Dermis blood vessel endothelial cell (primary cell): Measurements from ENCODE around the gene LPCAT2. TPM values are rescaled to one million over a fixed set of nuclear protein-coding genes. Genes with fewer than 3 reads are reported as not detected.
A peak's percentile ranks its signal among the peaks of the same experiment; 100 is the strongest.
"Not testable (repeated sequence)": the region's sequence is repeated elsewhere in the genome, so short reads cannot be mapped to it uniquely, and the experiment has no call there.

Source experiments
- DNase-seq: peaks from one replicate; pipeline ENCODE4 v3.0.0; 2010
- total RNA-seq: library from RNA; depleted of rRNA; stranded (reverse); fragments of >200 nt; gene quantifications from 2 replicates; pipeline ENCODE4 v1.2.3, GENCODE V29; 2014

The LPCAT2 gene
- total RNA-seq, 1 donor from 2014 or later = 37.6 TPM

DNA sequence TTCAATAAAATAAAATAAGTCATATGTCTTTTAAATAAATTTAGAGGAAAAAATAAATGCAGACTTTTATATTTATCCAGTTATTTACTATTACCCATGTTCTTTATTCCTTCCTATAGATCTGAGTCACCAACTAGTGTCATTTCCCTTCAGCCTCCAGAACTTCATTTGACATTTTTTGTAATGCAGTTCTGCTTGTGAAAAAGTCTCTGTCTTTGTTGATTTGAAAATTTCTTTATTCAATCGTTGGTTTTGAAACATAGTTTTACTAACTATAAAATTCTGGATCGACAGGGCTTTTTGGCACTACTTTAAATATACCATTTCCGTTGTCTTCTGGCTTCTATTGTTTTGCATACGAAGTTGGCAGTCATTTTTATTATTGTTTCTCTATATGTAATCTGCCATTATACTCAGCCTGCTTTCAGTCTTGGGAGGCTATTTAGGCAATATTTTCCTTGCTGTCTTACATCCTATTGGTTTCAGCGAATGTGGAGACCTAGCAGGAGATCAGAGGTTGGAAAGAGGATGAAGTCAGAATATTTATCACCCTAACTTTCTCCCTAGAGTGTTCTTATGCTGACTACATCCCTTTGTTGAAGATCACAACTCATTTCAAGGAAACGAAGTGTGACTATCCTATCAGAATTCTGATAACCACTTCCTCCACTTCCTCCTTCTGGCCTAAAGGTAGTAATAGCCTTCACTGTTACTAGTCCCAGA lies 104.9 kb downstream of the LPCAT2 start:
- DNase-seq = peak; percentile 56

DNA sequence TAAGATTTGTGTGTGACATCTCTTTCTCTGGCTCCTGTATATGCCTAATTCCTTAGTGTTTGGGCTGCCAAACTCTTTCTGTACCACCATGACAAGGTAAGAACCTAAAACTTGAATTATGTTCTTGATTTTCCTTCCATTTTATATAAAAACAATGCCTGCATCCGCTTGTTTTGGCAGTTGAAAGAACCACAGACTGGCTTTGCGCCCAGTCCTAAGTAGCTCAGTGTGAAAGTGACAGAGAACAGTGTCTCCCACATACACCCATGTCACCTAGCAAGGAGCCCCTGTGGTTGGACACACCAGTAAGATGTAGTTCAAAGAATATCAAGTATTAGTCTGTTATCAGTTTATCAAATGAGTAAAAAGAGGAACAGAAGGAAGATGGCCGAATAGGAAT lies 106.2 kb downstream of the LPCAT2 start:
- DNase-seq = peak; percentile 34

DNA sequence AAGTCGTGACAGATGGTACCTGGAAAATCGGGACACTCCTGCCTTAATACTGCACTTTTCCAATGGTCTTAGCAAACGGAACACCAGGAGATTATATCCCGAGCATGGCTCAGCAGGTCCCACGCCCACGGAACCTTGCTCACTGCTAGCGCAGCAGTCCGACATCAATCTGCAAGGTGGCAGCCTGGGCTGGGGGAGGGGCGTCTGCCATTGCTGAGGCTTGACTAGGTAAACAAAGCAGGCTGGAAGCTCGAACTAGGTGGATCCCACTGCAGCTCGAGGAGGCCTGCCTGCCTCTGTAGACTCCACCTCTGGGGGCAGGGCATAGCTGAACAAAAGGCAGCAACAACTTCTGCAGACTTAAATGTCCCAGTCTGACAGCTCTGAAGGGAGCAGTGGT lies 106.8 kb downstream of the LPCAT2 start:
- DNase-seq = not testable (repeated sequence)

DNA sequence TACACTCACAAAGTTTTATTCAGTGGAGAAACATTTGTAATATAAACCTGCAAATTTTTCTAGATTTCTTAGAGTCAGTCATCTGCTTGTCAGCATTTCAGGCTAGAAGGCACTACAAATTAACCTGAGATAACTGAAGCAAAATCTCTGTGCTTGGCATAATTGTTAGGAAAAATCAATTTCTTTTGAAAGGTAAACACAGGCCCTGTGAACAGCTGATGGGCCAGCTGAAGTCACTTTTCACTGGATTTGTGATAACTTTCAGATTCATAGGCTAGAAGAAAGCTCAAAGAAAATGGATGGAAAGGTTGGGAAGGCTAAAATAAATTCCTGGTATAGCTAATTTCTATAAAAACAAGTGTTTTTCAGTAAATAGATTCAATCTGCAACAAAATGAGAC lies 112.9 kb downstream of the LPCAT2 start:
- DNase-seq = no peak

DNA sequence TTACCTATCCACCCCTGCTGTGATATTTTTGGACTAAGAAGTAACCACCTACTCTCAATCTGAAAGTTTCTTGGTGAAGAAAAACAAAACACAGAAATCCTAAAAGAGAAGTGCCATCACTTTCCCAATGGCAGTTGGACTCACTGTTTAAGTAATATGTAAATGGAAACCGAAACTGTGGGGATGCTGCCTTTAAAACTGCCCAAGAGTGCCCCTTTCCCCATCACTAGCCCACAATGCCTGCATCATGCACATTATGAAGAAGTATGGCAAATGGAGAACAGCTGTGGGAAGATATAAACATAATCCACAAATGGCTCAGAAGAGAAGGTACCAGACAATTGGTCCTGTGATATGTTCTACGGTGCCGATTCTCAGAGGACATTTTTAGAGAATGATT lies 113.4 kb downstream of the LPCAT2 start:
- no peak for DNase-seq

DNA sequence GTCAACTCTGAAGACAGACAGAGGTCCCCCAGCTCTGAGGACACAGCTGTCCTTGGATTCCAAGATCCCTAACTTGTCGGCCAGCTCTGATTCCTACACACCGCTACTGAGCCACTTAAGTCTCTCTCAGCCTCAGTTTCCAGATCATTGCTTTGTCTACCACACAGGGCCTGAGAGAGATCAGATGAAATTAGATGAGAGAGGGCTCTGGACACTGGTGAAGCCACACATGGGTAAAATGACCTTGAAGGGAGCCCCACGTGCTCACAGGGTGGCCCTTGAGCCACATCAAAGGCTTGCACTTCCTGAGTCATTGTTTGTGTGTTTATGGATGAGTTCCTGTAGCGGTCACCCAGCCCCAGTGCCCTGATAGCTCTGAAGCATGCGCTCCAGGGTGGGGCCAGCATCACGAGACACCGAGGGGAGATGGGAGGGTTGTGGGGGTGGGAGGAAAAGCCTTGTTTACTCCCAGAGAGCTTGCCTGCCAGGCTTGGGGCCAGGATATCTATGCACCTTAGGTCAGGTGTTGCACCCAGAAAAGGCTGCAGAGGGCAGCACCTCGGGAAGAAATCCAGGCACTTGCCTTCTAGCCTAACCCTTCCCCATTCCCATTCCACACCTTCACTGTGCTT lies 114.2 kb downstream of the LPCAT2 start:
- DNase-seq = peak; percentile 15

DNA sequence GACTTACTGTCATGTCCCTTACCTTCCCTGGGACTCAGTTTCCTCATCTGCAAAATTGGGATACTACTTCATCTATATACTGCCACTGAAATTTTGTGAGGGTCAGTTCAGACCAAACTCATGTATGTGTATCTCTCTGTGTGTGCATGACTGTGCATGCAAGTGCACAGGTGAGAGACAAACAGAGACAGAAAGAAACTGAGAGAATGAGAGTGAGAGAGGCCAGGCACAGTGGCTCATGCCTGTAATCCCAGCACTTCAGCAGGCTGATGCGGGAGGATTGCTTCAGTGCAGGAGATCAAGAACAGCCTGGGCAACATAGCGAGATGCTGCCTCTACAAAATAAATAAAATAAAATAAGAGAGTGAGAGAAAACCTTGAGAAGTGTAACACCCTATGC lies 114.8 kb downstream of the LPCAT2 start:
- no peak for DNase-seq

DNA sequence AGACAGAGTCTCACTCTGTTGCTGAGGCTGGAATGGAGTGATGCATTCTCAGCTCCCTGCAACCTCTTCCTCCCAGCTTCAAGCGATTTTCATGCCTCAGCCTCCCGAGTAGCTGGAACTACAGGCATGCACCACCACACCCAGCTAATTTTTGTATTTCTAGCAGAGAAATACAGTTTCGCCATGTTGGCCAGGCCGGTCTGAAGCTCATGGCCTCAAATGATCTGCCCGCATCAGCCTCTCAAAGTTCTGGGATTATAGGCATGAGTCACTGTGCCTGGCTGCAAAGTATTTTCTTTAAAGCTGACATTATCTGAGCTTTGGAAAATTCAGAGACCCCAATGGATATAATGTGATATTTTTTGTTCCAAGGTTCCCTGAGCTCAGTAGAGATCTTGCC lies 115.8 kb downstream of the LPCAT2 start:
- no peak for DNase-seq

DNA sequence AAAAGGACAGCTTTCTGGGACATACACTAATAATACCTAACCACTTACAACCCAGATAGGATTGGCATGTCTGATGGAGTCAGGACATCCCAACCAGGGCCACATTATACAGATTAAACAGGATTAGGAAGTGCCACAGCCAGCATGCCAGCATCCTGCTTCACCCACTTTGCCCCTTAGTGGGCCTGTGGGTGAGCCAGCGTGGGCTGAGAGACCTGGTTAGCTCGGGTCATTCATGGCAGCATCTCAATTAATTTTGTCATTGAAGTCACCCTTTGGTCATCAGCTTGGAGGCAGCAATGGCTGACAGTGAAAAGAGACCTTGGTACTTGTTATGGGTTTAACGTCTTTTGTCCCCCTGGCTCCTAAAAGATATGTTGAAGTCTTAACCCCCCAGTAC lies 117.0 kb downstream of the LPCAT2 start:
- DNase-seq = no peak

DNA sequence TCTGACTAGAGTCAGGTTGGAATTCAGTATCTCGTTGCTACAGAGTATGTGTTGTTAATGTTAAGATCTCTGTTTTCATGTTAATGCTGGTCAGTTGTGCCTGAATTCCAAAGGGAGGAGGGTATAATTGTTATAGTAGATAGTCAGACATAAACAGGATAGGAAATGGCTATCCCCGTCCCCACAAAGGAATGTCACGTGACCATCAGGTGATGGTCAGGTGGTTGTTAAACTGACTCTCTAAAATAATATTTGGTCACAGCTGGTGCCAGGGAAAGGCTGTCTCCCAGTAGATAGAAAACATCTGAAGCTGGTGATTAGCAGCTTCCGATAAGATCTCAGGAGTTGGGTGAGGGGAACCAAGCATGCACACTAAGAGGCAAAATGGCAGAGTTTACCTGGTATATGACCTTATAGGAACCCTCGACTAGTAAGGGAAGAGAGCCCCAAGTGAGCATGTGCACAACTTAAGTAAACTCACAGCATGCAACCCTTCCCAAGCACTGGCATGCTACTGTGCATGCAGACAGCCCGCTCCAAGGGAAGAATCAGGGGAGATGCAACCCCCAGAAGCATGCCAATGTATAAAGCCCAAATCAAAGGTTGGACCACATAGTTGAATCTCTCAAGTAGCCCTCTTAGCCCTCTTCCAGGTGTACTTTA lies 119.6 kb downstream of the LPCAT2 start:
- DNase-seq = no peak

DNA sequence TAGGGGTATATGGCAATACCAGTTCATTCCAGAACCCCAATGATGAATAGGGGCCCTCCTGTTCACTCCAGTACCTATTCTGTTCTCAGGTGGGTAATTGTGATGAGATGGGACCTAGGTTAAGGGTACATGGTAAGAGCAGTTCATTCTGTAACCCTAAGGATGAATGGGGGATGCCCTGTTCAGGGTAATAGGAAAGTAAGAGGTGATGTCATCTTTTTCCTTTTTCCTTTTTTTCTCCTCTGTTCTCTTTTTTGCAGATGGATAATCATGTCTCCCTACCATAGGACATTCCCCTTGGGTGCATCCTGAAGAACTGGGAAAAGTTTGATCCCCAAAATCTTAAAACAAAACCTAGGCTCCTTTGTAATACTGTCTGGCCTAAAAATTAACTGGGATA lies 121.9 kb downstream of the LPCAT2 start:
- DNase-seq = no peak

DNA sequence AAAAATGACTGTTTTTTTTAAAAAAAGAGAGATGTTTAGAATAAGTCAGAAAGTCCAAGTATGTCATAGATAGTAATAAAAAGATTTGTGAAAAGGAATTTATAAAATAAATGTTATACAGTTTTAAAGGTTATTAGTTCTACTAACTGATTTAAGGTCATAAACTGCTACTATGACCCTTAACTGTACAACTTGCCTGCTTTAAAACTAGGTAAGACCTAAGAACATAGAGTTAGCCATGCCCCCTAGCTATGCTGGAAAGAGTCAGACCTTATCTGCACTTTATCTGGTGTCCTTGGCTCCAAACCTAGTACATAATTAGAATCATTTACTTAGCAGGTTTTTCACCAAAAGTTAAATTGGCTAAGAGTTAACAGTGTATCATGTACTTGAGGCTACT lies 123.4 kb downstream of the LPCAT2 start:
- no peak for DNase-seq

DNA sequence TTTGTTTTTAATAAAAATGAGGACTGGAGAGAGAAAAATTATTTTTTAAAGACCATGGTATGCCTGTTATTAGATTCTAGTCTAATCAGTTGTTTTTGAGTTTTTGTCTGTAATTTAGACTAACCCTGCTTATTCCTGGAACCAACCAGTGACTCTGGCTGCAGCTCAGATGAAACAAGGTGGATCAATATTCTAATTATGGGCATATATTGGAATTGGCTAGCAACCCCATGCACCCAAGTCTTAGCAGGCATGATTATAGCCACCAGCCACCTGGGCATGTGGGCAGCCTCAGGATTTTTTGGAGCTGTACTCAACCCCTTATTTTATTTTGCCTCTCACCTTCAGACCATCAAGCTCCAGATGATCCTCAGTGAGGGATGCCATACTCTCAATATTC lies 125.3 kb downstream of the LPCAT2 start:
- no peak for DNase-seq

Other genes with a start within 250 kb of the LPCAT2 start
- not detected in 2 replicates for gene IRX6, start 184.9 kb upstream of the LPCAT2 start, total RNA-seq
- 16.7 and 20.5 TPM in 2 replicates for gene MMP2, start 29.9 kb upstream of the LPCAT2 start, total RNA-seq
- gene CAPNS2, start 57.6 kb downstream of the LPCAT2 start, total RNA-seq = 0.70 and 1.7 TPM in 2 replicates
- not detected in 2 replicates for gene SLC6A2, start 146.9 kb downstream of the LPCAT2 start, total RNA-seq